T-helper 2 cell treated with Interferon-gamma antibody and Interleukin-4, amounts not matched to agents 5 μg/mL and 100 μg/mL, for 36 hours (primary cell): ENCODE data around the gene SNAI3.

Experiments used
- DNase-seq: peaks from one replicate; pipeline ENCODE4 v3.0.0; 2021; ENCODE audit warnings: low spot score
- H3K27ac Mint-ChIP-seq: one replicate; pipeline ENCODE4 v1.8.0; 2021; ENCODE audit warnings: mild to moderate bottlenecking, mixed read lengths
- H3K27me3 Mint-ChIP-seq: one replicate; pipeline ENCODE4 v1.8.0; 2021; ENCODE audit warnings: low read depth, mixed read lengths
- H3K36me3 Mint-ChIP-seq: one replicate; pipeline ENCODE4 v1.8.0; 2021; ENCODE audit warnings: low read depth, mixed read lengths
- H3K4me1 Mint-ChIP-seq: one replicate; pipeline ENCODE4 v1.8.0; 2021; ENCODE audit warnings: low read depth, mixed read lengths
- H3K4me3 Mint-ChIP-seq: one replicate; pipeline ENCODE4 v1.8.0; 2022; ENCODE audit warnings: mild to moderate bottlenecking, moderate library complexity, mixed read lengths
- H3K9me3 Mint-ChIP-seq: one replicate; pipeline ENCODE4 v1.8.0; 2021; ENCODE audit warnings: mixed read lengths

SNAI3 gene

GRCh38 chr16:88703486-88704309, 17.4 kb upstream of the SNAI3 start:
- peak; percentile 77 for DNase-seq
- Mint-ChIP-seq H3K27ac (peak overlapping the region; percentile 77), H3K9me3 (no peaks in the 10 kb centered on the region), H3K27me3 (no peaks in the 10 kb centered on the region), H3K4me3 (peak overlapping the region; percentile 85), H3K36me3 (peaks cover 40% of the 10 kb centered on the region), H3K4me1 (peaks cover 43% of the 10 kb centered on the region)

- Mint-ChIP-seq H3K27me3 (no peaks in the 10 kb centered on the region), H3K4me3 (peak overlapping the region; percentile 85), H3K4me1 (peaks cover 46% of the 10 kb centered on the region), H3K9me3 (no peaks in the 10 kb centered on the region), H3K36me3 (peaks cover 47% of the 10 kb centered on the region), H3K27ac (peak overlapping the region; percentile 77)
- DNase-seq = no peak
Measured at GRCh38 chr16:88702371-88703210, 16.3 kb upstream of the SNAI3 start.

- peaks cover 49% of the 10 kb centered on the region for H3K36me3 Mint-ChIP-seq
- DNase-seq = no peak
Measured at GRCh38 chr16:88701581-88702370, 15.5 kb upstream of the SNAI3 start.

GRCh38 chr16:88700636-88701482, 14.6 kb upstream of the SNAI3 start:
- Mint-ChIP-seq H3K27me3 (no peaks in the 10 kb centered on the region), H3K4me1 (peaks cover 40% of the 10 kb centered on the region), H3K9me3 (no peaks in the 10 kb centered on the region), H3K36me3 (peaks cover 49% of the 10 kb centered on the region), H3K4me3 (peak overlapping the region; percentile 85), H3K27ac (peak overlapping the region; percentile 77)
- DNase-seq = peak; percentile 95

More at GRCh38 chr16:88701581-88702370, 15.5 kb upstream of the SNAI3 start:
- Mint-ChIP-seq H3K27me3 (no peaks in the 10 kb centered on the region), H3K9me3 (no peaks in the 10 kb centered on the region), H3K27ac (peak overlapping the region; percentile 77), H3K4me1 (peaks cover 40% of the 10 kb centered on the region), H3K4me3 (peak overlapping the region; percentile 85)

- no peaks in the 10 kb centered on the region for H3K27me3 Mint-ChIP-seq
- peaks cover 47% of the 10 kb centered on the region for H3K36me3 Mint-ChIP-seq
- H3K9me3 Mint-ChIP-seq = no peaks in the 10 kb centered on the region
- no peak for DNase-seq
- H3K27ac Mint-ChIP-seq = peak overlapping the region; percentile 77
- peak overlapping the region; percentile 85 for H3K4me3 Mint-ChIP-seq
- peaks cover 38% of the 10 kb centered on the region for H3K4me1 Mint-ChIP-seq
Measured at GRCh38 chr16:88700322-88700635, 14.0 kb upstream of the SNAI3 start.

GRCh38 chr16:88699180-88699579, 12.9 kb upstream of the SNAI3 start:
- peaks cover 46% of the 10 kb centered on the region for H3K36me3 Mint-ChIP-seq

GRCh38 chr16:88698646-88699045, 12.3 kb upstream of the SNAI3 start:
- no peak overlapping the region for H3K27ac Mint-ChIP-seq
- H3K4me3 Mint-ChIP-seq = no peak overlapping the region
- H3K9me3 Mint-ChIP-seq = no peaks in the 10 kb centered on the region
- peaks cover 42% of the 10 kb centered on the region for H3K36me3 Mint-ChIP-seq
- no peaks in the 10 kb centered on the region for H3K27me3 Mint-ChIP-seq
- DNase-seq = no peak
- peaks cover 32% of the 10 kb centered on the region for H3K4me1 Mint-ChIP-seq

More at GRCh38 chr16:88699180-88699579, 12.9 kb upstream of the SNAI3 start:
- Mint-ChIP-seq H3K9me3 (no peaks in the 10 kb centered on the region), H3K27ac (no peak overlapping the region), H3K4me3 (no peak overlapping the region), H3K4me1 (peaks cover 36% of the 10 kb centered on the region), H3K27me3 (no peaks in the 10 kb centered on the region)
- no peak for DNase-seq

GRCh38 chr16:88697831-88698615, 11.7 kb upstream of the SNAI3 start:
- peak overlapping the region; percentile 60 for H3K27ac Mint-ChIP-seq
- H3K27me3 Mint-ChIP-seq = no peaks in the 10 kb centered on the region
- DNase-seq = no peak
- H3K9me3 Mint-ChIP-seq = no peaks in the 10 kb centered on the region
- peaks cover 38% of the 10 kb centered on the region for H3K36me3 Mint-ChIP-seq
- H3K4me1 Mint-ChIP-seq = peaks cover 30% of the 10 kb centered on the region
- no peak overlapping the region for H3K4me3 Mint-ChIP-seq

GRCh38 chr16:88697116-88697830, 11.0 kb upstream of the SNAI3 start:
- H3K27ac Mint-ChIP-seq = peak overlapping the region; percentile 52
- H3K4me3 Mint-ChIP-seq = no peak overlapping the region
- DNase-seq = no peak
- H3K27me3 Mint-ChIP-seq = no peaks in the 10 kb centered on the region
- peaks cover 31% of the 10 kb centered on the region for H3K36me3 Mint-ChIP-seq
- peaks cover 29% of the 10 kb centered on the region for H3K4me1 Mint-ChIP-seq
- no peaks in the 10 kb centered on the region for H3K9me3 Mint-ChIP-seq

GRCh38 chr16:88696441-88696840, 10.1 kb upstream of the SNAI3 start:
- no peak overlapping the region for H3K4me3 Mint-ChIP-seq
- H3K36me3 Mint-ChIP-seq = peaks cover 26% of the 10 kb centered on the region
- H3K27me3 Mint-ChIP-seq = no peaks in the 10 kb centered on the region
- no peak overlapping the region for H3K27ac Mint-ChIP-seq
- H3K4me1 Mint-ChIP-seq = peaks cover 30% of the 10 kb centered on the region
- DNase-seq = no peak
- no peaks in the 10 kb centered on the region for H3K9me3 Mint-ChIP-seq

- no peak overlapping the region for H3K4me3 Mint-ChIP-seq
- H3K27ac Mint-ChIP-seq = peak overlapping the region; percentile 45
- H3K4me1 Mint-ChIP-seq = peaks cover 33% of the 10 kb centered on the region
- DNase-seq = no peak
- peaks cover 22% of the 10 kb centered on the region for H3K36me3 Mint-ChIP-seq
- H3K27me3 Mint-ChIP-seq = no peaks in the 10 kb centered on the region
- no peaks in the 10 kb centered on the region for H3K9me3 Mint-ChIP-seq
Measured at GRCh38 chr16:88695753-88696152, 9.4 kb upstream of the SNAI3 start.

GRCh38 chr16:88695218-88695617, 8.9 kb upstream of the SNAI3 start:
- no peaks in the 10 kb centered on the region for H3K9me3 Mint-ChIP-seq
- H3K4me3 Mint-ChIP-seq = no peak overlapping the region
- no peaks in the 10 kb centered on the region for H3K27me3 Mint-ChIP-seq
- DNase-seq = no peak
- H3K27ac Mint-ChIP-seq = peak overlapping the region; percentile 45
- H3K36me3 Mint-ChIP-seq = peaks cover 18% of the 10 kb centered on the region
- H3K4me1 Mint-ChIP-seq = peaks cover 34% of the 10 kb centered on the region
